Fibroblast of peridontal ligament (primary cell): ENCODE results near the gene KIAA0513.
"Not testable (repeated sequence)": the region's sequence is repeated elsewhere in the genome, so short reads cannot be mapped to it uniquely, and the experiment has no call there.

ENCODE experiments used
- DNase-seq: peaks from one replicate; pipeline ENCODE4 v3.0.0-alpha.2; 2010; ENCODE audit errors: extremely low read depth

KIAA0513 gene

DNA sequence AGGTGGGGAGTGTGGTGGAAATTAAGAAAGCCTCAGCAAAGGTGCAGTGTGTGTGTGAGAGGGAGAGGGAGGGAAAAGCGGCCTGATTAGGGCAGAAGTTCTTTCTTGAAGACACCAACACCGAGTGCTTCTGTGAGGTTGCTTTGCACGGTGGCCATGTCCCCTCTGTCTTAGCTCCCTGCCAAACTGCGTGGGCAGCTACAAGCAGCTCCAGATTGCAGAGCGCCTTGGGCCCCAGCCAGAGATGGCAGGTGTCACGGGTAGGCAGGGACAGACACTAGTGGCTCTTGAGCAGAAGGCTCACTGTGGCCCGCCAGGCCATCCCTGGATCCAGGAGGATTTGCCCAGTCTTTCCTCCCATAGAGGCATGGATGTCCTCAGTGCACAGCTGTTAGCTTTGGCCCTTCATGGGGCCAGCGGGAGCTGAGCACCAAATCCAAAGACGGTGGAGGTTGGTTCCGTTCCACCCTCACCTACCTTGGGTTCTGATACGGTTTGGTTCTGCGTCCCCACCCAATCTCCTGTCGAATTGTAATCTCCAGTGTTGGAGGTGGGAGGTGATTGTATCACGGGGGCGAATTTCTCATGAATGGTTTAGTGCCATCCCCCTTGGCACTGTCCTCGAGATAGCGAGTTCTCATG lies 21.4 kb downstream of the KIAA0513 start:
- no peak for DNase-seq

DNA sequence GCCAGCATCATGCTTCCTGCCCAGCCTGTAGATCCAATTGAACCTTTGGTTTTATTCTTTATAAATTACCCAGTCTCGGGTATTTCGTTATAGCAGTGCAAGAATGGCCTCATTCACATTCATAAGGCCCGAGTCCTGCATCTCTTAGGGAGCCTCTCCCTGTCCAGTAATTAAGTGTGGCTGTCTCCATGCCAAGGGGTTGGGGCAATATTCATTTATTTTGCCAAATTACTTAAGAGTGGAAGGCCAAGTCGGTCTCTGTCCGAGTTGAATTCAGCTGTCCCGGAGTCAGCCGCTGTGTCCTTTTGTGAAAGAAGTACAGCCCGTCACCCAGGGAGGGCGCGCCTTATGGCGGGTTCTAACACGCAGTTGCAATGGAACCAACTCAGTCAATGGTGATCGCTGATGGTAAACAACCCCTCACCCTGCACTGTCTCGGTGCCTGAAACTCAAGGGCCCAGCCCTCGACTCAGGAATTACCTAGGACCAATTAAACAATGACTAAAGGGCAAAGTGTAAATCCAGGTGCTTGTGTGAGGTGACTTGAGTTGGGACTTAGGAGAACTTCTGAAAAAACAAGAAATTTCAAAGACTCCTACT lies 22.2 kb downstream of the KIAA0513 start:
- no peak for DNase-seq

DNA sequence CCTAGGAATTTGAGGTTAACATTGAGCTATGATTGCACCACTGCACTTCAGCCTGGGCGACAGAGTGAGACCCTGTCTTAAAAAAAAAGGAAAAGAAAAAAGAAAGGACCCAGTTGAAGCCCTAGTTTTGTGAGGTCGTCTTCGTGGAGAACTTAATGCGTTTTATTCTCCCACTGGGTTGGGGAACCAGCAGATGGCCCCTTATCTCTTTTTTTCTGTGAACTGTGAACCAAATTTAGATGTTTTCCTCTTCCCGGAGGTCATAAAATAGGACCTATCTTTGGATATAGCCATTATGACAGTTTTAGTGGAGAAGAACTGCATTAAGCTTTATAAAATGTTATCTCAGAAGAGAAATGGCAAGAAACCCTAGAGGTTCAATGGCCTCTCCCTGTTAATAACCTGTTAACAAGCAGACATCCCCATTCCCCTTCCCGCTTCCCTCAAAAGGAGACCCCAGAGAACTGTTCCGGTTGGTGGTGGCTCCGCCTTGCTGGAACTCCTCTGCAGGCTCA lies 23.5 kb downstream of the KIAA0513 start:
- DNase-seq = no peak

DNA sequence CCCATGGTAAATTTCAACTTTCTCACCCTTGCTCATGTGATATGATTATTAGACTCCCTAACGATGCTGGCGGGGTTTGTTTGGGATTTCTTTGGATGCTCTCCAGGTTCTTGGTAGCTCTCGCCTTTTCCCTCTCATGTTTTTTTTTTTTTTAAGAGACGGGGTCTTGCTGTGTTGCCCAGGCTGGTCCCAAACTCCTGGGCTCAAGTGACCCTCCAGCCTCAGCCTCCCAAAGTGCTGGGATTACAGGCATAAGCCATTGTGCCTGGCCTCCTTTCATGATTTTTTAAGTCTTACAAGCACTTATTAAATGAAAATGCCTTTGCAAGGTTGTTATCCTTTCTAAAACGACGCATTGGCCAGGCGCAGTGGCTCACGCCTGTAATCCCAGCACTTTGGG lies 24.1 kb downstream of the KIAA0513 start:
- no peak for DNase-seq

DNA sequence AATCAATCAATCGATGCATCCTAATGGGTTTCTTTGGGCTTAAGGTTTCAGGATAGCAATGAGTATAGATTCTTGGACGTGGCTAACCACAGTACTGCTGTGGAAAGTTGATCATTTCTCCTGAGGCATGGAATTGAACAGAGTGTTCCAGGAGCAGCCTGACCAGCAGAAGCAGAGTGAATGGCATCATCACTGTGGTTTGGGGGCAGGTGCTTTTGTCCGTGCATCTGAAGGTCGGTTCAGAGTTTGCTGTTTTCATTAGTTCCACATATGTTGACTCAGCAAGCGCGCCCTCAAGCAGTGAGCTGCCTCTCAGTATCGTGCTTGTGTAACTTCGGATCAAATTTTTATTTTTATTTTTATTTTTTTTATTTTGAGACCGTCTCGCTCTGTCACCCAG lies 24.9 kb downstream of the KIAA0513 start:
- DNase-seq = no peak

DNA sequence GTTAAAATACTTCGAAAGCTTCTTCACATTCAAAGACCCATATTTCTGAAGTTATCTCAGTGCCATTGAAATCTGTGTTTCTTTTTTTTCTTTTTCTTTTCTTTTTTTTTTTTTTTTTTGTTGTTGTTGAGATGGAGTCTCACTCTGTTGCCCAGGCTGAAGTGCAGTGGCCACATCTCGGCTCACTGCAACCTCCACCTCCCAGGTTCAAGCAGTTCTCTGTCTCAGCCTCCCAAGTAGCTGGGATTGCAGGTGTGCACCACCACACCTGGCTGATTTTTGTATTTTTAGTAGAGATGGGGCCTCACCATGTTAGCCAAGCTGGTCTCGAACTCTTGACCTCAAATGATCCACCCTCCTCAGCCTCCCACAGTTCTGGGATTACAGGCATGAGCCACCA lies 26.7 kb downstream of the KIAA0513 start:
- DNase-seq = not testable (repeated sequence)

DNA sequence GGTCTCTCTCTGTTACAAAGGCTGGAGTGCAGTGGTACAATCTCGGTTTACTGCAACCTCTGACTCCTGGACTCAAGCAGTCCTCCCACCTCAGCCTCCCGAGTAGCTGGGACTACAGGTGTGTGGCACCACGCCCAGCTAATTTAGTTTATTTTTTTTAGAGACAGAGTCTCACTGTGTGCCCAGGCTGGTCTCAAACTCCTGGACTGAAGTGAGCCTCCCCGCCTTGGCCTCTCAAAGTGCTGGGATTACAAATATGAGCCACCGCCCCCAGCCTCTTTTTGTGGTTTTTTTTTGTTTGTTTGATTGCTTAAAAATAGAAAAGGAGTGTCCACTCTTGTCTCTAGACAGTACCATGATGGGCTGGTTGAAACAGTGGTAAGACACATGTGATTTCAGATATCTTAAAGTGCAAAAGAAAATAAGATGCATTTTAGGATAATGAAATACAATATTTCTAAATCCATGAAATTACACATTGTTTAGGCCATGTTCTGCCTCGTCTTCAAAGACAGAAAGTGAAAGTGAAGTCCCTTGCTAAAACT lies 27.4 kb downstream of the KIAA0513 start:
- peak; percentile 68 for DNase-seq

DNA sequence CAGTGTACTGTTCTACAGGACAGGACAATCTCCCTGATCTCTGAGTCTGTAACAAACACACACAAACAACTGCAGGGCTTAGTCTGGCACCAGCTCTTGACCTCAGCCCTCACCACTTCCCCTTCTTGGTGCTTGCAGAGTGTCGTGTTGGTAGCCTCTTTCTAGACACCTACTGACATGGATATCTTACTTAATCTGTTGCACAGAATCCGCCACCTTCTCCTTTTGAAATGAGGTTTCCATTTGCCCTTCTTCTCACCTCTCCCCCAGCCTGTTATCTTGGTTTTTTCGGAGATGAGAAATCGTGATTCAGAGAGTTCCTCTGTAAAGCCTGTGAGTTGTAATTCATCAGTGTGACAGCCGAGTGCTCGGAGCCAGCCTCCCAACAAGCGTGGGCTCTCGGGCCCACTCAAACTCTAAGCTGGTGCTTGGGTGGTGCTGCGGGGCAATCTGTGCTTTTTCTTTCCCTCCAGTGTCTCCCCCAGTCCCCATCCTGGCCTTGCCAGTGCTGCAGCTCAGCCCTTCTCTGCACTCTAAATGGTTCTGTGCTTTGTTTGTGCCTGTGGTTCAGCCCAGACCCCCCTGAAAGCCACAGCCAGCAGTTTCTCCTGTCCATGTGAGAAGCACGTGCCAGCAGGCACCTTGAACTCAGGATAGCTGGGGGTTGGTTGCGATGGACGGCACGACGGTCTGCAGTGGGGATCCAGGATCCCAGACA lies 28.1 kb downstream of the KIAA0513 start:
- no peak for DNase-seq

DNA sequence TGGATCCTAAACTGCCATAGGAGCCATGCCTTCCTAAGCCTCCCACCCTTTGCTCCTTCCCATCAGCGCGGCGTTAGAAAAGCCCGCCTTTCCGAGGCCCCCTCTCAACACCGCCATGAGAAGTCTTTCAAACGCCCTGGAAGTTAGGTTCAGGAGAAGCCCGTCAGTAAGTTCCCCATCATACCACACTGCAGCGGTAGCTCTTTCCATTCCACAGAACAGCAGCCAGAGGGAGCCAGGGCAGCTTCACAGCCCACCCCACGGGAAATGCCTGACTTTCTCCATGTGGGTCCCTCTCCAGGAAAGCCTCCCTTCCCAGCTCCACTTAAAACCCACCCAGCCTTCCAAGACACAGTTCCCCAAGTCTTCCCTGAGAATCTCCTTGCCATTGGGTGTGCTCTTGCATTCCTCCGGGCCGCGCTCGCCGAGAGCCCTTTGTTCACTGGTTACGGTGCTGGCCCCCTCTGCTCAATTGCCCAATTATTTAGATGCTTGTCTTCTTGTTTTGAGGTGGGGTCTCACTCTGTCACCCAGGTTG lies 28.7 kb downstream of the KIAA0513 start:
- peak; percentile 27 for DNase-seq

DNA sequence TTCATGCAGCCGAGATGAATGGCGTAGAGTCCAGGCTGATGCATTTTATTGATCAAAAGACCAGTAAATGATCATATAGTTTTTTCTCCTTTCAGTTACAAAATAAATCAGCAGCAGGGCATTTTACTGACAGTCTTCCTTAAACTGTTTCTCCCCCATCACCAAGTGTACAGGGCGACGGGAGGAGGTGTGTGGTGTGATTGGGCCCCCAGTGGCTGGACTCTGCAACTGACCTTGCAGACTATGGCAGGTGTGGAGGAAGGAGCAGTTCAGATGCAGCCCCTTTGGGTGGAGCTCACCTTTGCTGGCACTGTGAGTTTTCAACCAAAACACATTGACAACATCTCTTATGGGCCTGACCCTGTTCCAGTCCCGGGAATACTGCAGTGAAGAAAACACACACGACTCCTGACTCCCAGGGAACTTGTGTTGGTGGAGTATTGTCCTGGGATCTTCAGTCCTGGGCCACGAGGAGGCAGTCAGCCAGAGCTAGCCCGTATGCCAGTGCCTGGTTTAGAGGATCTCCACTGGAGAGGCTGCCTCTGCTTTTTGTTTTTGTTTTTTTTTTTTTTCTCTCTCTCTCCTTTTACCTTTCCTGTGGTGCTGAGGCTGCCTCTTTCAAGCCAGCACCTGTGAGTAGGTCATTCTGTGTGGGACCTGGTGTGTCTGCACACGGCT lies 29.8 kb downstream of the KIAA0513 start:
- DNase-seq = no peak

DNA sequence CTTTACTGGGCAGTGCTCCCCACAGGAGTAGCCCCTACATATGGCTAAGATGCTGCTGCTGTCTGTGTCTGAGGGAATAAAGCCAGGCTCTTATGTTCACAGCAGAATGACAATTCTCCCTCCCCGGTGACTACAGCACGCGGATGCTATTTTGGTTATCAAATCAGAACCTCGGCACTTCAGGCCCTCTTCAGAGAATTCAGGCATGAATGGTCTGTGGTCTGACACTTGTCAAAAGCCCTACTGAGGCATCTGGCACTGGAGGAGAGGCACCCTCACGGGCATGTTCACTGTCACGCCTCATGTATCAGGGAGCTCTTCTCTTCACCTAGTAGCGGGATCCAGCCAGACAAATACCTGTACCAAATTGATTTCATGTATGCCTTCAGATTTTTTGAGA lies 30.4 kb downstream of the KIAA0513 start:
- DNase-seq = no peak

DNA sequence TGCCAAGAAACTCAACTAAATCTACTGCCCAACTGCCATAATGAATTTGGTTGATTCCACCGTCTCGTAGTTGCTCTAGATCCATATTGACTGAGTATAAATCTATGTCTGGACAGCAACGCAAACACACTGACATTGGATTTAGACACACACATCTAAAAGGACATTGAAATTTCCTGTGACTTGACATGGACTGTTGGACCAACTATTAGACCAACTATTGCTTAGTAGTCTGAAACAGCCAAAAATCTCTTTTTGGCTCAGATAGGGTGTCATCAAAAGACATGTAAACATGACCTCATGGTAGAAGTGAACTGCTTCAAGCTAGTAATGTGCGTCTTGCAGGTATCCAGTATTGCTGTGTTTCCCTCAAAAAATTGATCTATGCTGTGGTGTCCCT lies 31.3 kb downstream of the KIAA0513 start:
- no peak for DNase-seq

DNA sequence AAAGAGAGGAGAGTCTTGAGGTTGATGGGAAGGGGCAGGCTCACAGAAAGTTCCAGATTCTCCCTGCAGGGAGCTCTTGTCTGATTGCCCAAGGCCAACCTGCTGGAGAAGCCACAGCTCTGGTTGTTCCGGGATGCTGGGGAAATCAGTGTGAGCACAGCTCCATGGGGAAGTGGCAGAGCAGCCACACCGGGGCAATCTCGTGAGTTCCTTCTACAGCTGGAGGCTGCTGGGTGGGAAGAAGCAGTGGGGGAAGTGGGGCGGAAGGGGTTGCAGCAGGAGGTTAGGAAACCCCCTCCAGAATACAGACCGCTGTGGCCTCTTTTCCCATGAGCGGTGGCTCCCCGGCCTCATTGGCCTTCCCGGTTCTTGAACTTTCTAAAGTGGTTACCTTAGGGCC lies 34.0 kb downstream of the KIAA0513 start:
- DNase-seq = no peak

DNA sequence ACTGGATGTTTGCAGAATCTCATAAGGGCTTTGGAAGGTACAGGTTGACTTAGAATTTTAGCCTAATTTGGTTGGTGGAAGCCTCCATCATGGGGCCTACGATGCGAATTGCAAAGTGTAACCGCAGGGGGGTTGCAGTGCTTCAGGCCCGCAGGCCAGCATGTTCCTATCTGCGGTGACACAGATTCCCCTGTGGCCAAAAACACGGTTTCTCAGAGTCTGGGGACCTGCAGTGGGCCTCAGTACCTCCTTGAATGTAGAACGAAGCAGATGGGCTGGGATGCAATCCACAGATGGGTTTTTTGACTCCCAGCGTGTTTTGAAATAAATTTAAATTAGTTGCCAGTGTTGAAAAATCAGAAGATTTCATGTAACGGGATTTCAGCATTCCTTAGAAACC lies 34.7 kb downstream of the KIAA0513 start:
- DNase-seq = no peak

DNA sequence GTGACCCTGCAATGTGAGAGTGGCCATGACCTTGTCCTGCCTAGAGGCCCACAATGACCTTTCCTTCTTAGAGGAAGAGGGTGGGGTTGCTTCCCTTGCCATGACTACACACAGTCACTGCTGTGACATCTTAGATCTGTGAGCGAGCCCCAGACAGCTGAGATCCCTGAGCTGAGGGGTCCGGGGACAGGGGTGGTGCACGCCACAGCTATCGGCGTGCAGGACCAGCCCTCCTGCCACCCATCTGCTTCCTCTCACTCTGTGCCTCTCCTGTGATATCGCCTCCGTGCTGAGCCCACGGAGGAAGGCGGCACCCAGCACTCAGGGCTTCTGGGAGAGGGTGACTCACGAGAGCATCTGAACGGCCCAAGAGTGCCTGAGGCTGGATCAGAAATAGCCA lies 35.2 kb downstream of the KIAA0513 start:
- DNase-seq = no peak

DNA sequence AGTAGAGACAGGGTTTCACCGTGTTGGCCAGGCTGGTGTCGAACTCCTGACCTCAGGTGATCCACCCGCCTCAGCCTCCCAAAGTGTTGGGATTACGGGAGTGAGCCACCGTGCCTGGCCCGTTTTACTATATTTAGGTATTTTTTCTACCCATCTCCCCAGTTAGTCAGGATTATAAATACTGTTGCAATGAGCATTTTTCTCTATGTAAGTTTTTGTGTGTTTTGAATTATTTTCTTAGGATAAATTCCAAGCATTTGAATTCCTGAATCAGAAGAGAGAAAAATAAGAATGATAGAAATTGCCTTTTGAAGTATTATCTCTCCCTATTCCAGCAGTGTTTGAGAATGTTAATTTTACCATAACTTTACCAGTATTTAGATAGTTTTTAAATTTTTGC lies 36.6 kb downstream of the KIAA0513 start:
- DNase-seq = peak; percentile 59

DNA sequence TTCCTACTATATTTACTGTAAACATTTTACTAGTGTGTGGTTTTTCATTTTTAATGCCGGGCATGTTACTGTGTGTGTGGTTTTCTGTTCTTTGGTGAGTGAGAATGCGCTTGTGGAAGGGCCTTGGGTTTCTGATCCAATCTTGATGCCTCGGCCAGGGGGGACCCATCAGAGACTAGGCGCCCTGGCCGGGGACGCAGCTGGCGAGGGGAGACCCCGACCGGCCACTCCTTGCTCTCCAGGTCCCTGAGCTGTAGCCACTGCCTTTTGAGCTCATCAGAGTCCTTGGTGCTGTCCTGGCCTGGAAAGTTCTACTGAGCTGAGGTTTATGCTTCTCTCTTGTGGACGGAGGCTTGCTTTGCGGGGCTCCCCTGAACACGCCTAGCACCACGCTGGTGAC lies 37.5 kb downstream of the KIAA0513 start:
- no peak for DNase-seq

DNA sequence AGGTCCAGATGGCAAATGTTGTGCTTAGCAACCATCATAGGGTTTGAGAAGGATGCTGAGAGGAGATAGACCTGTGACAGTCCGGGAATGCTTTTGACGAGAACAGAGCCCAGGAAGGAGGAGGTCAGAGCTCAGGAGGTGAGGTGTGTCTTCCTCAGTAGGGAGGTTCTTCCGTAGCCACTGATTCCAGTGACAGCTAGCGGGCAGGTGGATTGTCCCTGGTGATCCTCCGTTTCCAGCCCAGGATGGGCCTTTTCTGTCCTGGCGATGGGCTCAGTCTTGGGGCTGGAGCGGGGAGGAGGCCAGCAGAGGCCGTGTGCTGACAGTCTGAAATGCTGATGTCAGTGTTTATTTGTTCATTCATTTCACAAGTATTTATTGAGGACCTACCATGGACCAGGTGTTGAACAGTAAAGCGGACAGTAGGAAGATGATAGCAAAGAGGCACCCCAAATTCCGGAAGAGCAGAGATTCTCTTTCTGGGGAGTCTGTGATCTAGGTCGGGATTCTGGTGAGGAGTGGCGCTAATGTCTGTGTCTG lies 38.8 kb downstream of the KIAA0513 start:
- no peak for DNase-seq

DNA sequence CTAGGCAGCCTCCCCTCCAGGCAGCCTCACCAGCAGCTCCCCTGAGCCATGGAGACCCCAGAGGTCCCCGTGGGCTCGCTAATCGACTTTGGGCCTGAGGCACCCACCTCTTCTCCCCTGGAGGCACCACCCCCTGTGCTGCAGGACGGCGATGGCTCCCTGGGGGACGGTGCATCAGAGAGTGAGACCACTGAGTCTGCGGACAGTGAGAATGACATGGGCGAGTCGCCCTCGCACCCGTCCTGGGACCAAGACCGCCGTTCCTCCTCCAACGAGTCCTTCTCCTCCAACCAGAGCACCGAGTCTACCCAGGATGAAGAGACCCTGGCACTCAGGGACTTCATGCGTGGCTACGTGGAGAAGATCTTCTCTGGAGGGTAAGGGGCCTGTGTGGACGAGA lies 39.4 kb downstream of the KIAA0513 start:
- DNase-seq = no peak

DNA sequence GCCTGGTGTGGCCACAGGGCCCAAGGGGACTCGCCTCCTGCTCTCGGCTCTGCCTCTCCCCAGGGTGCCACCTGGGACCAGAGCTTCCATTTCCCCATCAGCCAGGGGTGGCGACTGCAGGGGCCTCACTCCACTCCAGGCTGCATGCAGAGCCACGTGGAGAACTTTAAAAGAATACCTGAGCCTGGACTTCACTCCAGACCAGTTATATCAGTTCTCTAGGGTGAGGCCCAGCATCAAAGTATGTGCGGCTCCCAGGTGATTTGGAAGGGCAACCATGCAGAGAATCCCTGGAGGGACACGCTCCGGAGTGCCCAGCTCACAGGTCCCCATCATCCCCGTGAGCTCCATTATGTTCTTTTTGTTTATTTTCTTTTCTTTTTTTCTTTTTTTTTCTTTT lies 39.8 kb downstream of the KIAA0513 start:
- DNase-seq = no peak

DNA sequence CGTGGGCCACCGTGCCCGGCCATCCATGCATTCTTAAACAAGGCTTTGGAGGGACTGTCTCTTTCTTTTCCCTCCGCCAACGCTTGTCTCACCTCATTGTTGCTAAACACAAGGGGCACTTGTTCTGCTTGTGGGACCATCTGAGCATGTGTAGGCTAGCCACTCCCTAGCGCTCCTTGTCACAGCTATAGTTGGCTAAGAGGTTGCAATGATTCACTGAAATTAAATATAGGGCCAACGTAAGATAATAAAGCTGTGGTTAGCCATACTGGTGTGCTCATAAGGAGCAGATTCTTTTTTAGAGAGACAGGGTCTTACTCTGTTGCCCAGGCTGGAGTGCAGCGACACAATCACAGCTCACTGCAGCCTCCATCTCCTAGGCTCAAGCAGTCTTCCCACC lies 41.2 kb downstream of the KIAA0513 start:
- no peak for DNase-seq

DNA sequence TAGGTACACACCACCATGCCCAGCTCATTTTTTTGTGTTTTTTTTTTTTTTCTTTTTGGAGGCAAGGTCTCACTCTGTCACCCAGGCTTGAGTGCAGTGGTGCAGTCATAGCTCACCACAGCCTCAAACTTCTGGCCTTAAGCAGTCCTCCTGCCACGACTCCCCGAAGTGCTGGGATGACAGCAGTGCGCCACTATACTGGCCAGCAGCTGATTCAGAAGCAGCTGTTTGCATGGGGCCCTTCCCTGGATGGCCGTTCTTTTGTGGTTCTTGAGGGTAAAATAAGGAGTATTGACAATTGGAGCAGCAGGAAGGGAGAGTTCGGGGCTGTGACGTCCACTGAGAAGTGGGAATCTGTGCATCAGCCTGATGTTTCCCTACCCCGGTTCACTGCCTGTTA lies 41.6 kb downstream of the KIAA0513 start:
- DNase-seq = no peak
